Right kidney (tissue), 9 donors: ENCODE results near the gene F9.
"Not testable (repeated sequence)": the region's sequence is repeated elsewhere in the genome, so short reads cannot be mapped to it uniquely, and the experiment has no call there.

Experiments
- DNase-seq: peaks from one replicate; pipeline ENCODE4 v3.0.0-alpha.2; 2016
- long read RNA-seq, 8 donors: transcript quantifications; one replicate each; lab custom pipeline, GENCODE V29; 2026

F9 gene
- long read RNA-seq, donor 1: 0 reads
- long read RNA-seq, donor 2: 0 reads
- long read RNA-seq, donor 3: 0 reads
- long read RNA-seq, donor 4: 0 reads
- long read RNA-seq, donor 5: 0 reads
- long read RNA-seq, donor 6: 0 reads
- long read RNA-seq, donor 7: 0 reads
- long read RNA-seq, donor 8: 0 reads

GRCh38 chrX:139530550-139530949 lies at the start of gene F9:
Gene F9 (plus strand): TSS chrX:139530739. CDS start chrX:139530765, 26 bp downstream.
- DNase-seq: no peak

- no peak for DNase-seq
Measured at GRCh38 chrX:139483699-139484098, 46.8 kb upstream of the F9 start.

- no peak for DNase-seq
Measured at GRCh38 chrX:139484591-139484990, 45.9 kb upstream of the F9 start.

GRCh38 chrX:139495324-139495723 lies 35.2 kb upstream of the F9 start:
- no peak for DNase-seq

DNA sequence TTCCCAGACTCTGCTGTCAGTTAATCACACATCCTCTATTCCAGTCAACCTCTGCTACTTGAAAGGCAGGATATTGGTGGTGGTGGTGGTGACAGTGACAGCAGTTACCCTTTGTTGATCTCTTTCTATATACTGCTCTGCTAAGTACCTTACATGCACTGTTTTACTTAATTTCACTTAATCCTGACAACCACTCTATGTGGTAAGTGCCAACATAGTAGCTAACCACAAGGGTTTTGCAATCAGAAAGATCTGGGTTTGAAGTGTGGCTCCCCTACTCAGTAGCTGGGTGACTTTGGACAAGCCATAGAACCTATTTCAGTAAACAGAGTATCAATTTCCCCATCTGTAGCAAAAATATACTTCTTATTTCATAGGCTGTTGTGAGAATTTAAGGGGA lies 24.2 kb upstream of the F9 start:
- DNase-seq: no peak

DNA sequence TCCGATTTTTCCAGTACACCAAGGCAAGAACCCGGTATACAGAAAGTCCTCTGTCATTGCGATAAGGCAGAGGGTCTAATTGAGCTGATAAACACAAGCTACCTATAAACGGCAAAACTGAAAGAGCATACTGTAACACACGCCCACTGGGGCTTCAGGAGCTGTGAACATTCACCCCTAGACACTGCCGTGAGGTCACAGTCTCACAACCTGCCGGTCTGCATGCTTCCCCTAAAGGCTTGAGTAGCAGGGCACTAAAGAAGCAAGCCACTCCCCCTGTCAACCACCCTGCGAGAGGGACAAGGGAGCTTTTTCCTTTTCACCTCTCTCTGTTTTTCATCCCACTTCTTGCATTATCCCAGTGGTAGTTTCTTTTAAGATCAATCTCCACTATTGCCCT lies 22.4 kb upstream of the F9 start:
- DNase-seq: no peak

GRCh38 chrX:139518475-139518874 lies 12.1 kb upstream of the F9 start:
- no peak for DNase-seq

GRCh38 chrX:139528829-139529228 lies 1.7 kb upstream of the F9 start:
- DNase-seq: not testable (repeated sequence)

DNA sequence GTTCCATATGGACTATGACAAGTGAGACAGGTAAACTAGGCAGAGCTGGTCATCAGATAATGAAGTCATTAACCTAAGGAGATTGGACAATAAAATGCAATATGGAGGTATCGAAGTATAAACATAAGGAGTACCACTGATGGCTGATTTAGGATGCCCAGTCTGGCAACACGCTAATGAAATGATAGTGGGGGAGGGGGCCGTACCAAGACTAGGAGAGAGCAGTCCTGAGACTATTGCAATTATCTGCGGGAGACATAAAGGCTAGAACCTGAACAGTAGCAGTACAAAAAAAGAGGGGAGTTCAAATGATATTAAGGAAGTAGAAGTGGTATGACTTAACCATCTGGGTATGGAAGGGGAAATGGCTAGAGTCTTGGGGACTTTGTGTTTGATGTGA lies 2.3 kb downstream of the F9 start:
- no peak for DNase-seq

GRCh38 chrX:139533444-139533843 lies 2.9 kb downstream of the F9 start:
- DNase-seq: no peak

GRCh38 chrX:139538907-139539790 lies 8.6 kb downstream of the F9 start:
- no peak for DNase-seq

DNA sequence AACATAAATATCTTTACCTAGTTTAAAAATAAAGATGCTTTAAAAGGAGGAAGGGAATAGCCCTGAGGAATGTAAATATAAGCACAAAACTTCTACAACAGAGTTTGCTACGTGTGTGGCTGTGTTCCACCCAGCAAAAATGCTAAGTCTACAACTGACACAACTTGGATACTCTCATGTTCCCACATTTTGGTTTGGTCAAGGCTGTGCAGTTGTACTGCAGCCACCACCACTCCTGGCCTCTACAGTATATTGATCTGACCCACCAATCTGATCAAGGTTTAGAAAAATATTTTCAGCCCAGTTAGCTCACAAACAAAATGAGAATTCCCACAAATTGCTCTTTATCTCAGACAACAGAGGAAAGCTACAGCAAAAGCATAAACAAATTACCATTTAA lies 12.1 kb downstream of the F9 start:
- no peak for DNase-seq

GRCh38 chrX:139543920-139544319 lies 13.4 kb downstream of the F9 start:
- DNase-seq: no peak

DNA sequence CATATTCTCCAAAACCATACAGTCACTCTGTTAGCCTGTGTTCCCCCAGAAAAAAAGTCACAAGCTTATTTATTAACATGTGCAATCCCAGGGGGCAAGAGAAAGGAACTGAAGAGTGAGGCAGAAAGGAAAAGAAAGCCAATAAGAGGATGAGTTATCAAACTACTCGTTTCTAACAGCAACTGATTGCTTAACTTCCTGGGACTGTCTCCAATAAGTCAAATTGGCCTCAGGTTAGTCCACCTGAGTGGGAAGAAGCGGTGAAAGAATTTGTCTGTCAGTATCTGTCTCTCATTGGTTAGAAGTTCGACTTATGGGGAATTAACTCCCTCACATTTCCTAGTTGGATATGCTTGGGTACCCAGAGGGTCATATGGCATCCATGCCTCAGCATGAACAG lies 14.1 kb downstream of the F9 start:
- no peak for DNase-seq

GRCh38 chrX:139554376-139554775 lies 23.8 kb downstream of the F9 start:
- DNase-seq: no peak

DNA sequence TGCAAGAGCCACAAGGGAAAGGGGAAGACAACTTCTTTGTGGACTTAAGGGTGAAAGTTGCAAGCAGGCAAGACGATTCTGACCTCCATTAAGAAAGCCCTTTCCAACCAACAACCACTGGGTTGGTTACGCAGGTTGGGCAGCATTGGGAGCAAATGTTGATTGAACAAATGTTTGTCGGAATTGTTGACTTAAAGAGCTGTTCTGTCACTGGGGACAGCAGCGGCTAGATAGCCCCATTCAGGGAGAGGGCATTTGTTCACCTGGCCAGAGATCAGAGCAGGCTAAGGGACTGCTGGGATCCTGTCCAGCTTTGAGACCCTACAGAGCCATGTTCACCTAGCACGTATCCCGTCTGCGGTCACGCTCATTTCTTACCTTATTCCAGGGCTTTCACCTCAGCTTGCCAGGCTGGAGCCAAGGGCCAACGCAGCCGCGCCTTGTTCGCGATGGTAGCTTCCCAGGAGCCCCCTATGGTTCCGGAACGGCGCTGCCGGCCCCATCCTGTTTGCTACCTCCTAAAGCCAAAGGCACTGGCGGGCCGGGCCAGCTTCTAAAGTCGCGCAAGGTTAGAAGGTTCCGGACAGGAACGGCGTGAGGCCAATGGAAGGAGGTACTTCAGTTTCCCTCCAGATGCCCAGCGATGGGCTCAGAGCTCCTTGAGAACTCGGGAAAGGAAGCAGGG lies 24.6 kb downstream of the F9 start:
- no peak for DNase-seq

- peak; percentile 2 for DNase-seq
Measured at GRCh38 chrX:139559383-139560042, 29.0 kb downstream of the F9 start.

DNA sequence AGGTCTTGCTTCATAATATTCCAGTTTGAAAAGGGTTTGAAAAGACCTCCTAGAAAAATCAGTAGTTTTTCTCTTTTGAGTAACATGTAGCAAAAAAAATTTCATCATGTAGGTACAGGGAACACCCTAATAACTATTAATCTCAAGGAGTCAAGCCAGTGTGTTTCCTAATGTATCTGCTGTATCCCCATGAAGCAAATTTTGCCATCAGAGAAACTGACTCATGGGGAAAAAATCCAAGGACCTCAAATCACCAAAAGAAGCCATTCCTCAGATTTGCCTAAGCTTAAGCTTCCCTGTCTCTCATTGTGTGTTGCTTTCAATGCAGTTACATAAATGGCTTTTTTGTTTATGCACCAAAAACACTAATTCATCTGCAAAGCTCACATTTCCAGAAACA lies 29.7 kb downstream of the F9 start:
- DNase-seq: no peak

DNA sequence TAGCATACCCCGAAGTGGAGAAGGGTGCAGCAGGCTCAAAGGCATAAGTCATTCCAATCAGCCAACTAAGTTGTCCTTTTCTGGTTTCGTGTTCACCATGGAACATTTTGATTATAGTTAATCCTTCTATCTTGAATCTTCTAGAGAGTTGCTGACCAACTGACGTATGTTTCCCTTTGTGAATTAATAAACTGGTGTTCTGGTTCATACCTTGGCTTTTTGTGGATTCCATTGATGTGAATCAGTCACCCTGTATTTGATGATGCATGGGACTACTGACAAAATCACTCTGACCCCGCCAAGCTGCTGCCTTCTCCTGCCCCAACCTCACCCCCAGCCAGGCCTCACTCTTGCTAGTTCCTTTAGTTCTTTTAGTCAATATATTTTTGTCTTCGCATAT lies 32.7 kb downstream of the F9 start:
- DNase-seq: no peak

GRCh38 chrX:139566981-139567380 lies 36.4 kb downstream of the F9 start:
- DNase-seq: no peak

GRCh38 chrX:139581068-139581467 lies 50.5 kb downstream of the F9 start:
- DNase-seq: no peak

DNA sequence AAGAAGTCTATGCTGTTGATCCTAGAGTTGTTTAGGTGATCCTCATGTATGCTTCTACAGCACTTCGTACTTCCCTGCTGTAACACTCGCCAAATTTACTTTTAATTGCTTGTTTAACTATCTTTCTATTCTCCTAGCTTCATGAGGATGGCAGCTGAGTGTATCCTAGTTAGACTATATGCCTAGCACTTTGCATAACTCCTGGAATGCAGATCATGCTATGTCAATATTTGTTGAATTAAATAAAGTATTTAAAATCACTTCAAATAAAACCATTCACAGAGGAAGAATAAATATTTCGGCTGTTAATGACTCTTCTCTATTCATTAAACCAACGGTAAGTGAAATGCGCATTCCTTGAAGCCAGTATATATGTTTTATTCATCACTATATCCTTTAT lies 55.1 kb downstream of the F9 start:
- DNase-seq: no peak

DNA sequence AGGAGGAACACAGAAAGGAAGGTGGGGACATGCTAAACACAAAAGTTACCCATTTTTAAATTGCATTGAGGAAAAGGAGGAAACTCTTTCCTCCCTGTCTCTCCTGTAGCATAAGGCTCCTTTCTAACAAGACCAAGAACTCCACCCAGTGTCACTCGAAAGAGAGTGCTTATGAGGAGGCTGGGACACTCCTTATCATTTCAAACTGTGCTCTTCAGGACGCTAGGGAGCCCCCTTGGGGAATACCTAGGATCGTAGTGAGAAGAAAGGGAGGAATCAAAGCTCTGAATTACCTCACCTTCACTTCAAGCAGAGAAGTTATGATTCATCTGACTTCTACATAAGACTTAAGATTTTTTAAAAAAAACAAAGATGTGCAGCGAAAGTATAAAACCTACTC lies 65.5 kb downstream of the F9 start:
- DNase-seq: no peak
